GM12878 (cell line): Measurements from ENCODE around the gene ABCA7. TPM values are rescaled to one million over a fixed set of nuclear protein-coding genes. Genes with fewer than 3 reads are reported as not detected.

Experiments
- ATAC-seq: fragments of 200-7000 bp; cut with Tn5 transposase; 3 replicates; pipeline ENCODE4 v1.9.1; 2020; ENCODE audit warnings: mild to moderate bottlenecking, moderate library complexity
- BruUV-seq: library from RNA; stranded (reverse); fragments of 400-500 nt; replicated peaks from 2 replicates; lab custom pipeline; 2021; lab: Mats Ljungman, UMichigan
- CTCF ChIA-PET: fragments of 300-600 bp; sonication (Branson Sonifier 250); formaldehyde crosslinking; extraction: SDS; loops from one replicate; lab custom pipeline; 2021; ENCODE audit warnings: inconsistent platforms; lab: Yijun Ruan, JAX
- POLR2A ChIA-PET: fragments of 350-600 bp; formaldehyde crosslinking; extraction: SDS; loops from one replicate; lab custom pipeline; 2021; ENCODE audit warnings: inconsistent platforms; lab: Charles Lee
- RAD21 ChIA-PET: fragments of 300-600 bp; sonication (Branson Sonifier 250); formaldehyde crosslinking; loops from one replicate; lab custom pipeline; 2023; ENCODE audit warnings: antibody characterized with exemption; ENCODE audit not compliant: unreplicated experiment; lab: Charles Lee
- SMC1A ChIA-PET: fragments of 300-600 bp; sonication (Branson Sonifier 250); formaldehyde crosslinking; loops from one replicate; lab custom pipeline; 2023; ENCODE audit not compliant: unreplicated experiment, uncharacterized antibody; lab: Charles Lee
- DNase-seq: peaks from one replicate; pipeline ENCODE4 v3.0.0-alpha.2; 2011; ENCODE audit warnings: low read depth, low spot score
- FAIRE-seq: peaks from 3 replicates; lab custom pipeline; 2011; peaks lifted over from hg19 to GRCh38; lab: Jason Lieb, UNC
- H2AFZ ChIP-seq: 2 replicates; pipeline ENCODE4 v1.6.0; 2011; ENCODE audit warnings: low read depth, low read length, control low read depth; ENCODE audit not compliant: control insufficient read depth
- H3K27ac ChIP-seq: 2 replicates; pipeline ENCODE4 v1.5.1; 2011; ENCODE audit warnings: control low read depth; ENCODE audit not compliant: control insufficient read depth, insufficient read depth
- H3K27me3 ChIP-seq, 2 experiments: replicated peaks in 1 of 2; 2 replicates each; pipeline versions ENCODE4 v1.6.0 to v1.6.1; 2011; ENCODE audit warnings: low read length in 1 of 2; ENCODE audit not compliant: control insufficient read depth in 2 of 2, insufficient read depth in 2 of 2
- H3K36me3 ChIP-seq, 2 experiments: 2 replicates each; pipeline ENCODE4 v1.5.1; 2011; ENCODE audit warnings: low read length in 1 of 2; ENCODE audit not compliant: control insufficient read depth in 2 of 2, insufficient read depth in 2 of 2
- H3K4me1 ChIP-seq: 2 replicates; pipeline ENCODE4 v1.6.1; 2011; ENCODE audit warnings: mild to moderate bottlenecking, low read length, moderate library complexity, mixed read lengths; ENCODE audit not compliant: control insufficient read depth, insufficient read depth
- H3K4me2 ChIP-seq: 2 replicates; pipeline ENCODE4 v1.6.0; 2011; ENCODE audit warnings: control low read depth; ENCODE audit not compliant: control insufficient read depth, insufficient read depth
- H3K4me3 ChIP-seq: fragments of 200-600 bp; sonication (generic); 2 replicates; pipeline ENCODE4 v1.5.1; 2016
- H3K79me2 ChIP-seq: 2 replicates; pipeline ENCODE4 v1.6.0; 2011; ENCODE audit warnings: low read length; ENCODE audit not compliant: control insufficient read depth, insufficient read depth
- H3K9ac ChIP-seq: 2 replicates; pipeline ENCODE4 v1.8.0; 2011; ENCODE audit warnings: low read length, control low read depth, mixed read lengths; ENCODE audit not compliant: control insufficient read depth, insufficient read depth
- H3K9me3 ChIP-seq: replicated peaks from 3 replicates; pipeline ENCODE4 v1.5.1; 2011; ENCODE audit warnings: mild to moderate bottlenecking, low read length; ENCODE audit not compliant: control insufficient read depth, insufficient read depth
- H4K20me1 ChIP-seq: 2 replicates; pipeline ENCODE4 v1.6.0; 2011; ENCODE audit not compliant: control insufficient read depth, insufficient read depth
- FOXM1 ChIP-seq: IDR thresholded peaks from 2 replicates; pipeline ENCODE4 v1.6.1; 2012; ENCODE audit warnings: low read depth, mild to moderate bottlenecking, inconsistent platforms, low read length, moderate library complexity
- MTA3 ChIP-seq: IDR thresholded peaks from 2 replicates; pipeline ENCODE4 v1.6.1; 2012; ENCODE audit warnings: low read length, inconsistent platforms, borderline replicate concordance
- NR2C2 ChIP-seq: IDR thresholded peaks from 2 replicates; pipeline ENCODE4 v1.6.1; 2011; ENCODE audit warnings: borderline replicate concordance, low read depth; ENCODE audit not compliant: control insufficient read depth, insufficient read length
- RCOR1 ChIP-seq: conservative IDR thresholded peaks from 2 replicates; pipeline ENCODE4 v1.6.1; 2012; ENCODE audit warnings: low read depth, low read length, improper control_type of control experiment
- SMAD5 ChIP-seq: IDR thresholded peaks from 2 replicates; pipeline ENCODE4 v1.6.1; 2016; ENCODE audit warnings: antibody characterized with exemption, low read depth
- STAT1 ChIP-seq: fragments of 450-650 bp; conservative IDR thresholded peaks from 2 replicates; pipeline ENCODE4 v1.6.1; 2014; ENCODE audit warnings: antibody characterized with exemption, mild to moderate bottlenecking
- TARDBP ChIP-seq: IDR thresholded peaks from 2 replicates; pipeline ENCODE4 v1.6.1; 2016; ENCODE audit warnings: borderline replicate concordance
- WGBS: methylation state at CpG from one replicate; pipeline ENCODE4 v1.1.6; 2016; ENCODE audit warnings: low lambda C conversion rate; ENCODE audit not compliant: insufficient replicate concordance, insufficient coverage; ENCODE audit errors: missing lambda C conversion rate; 5-methylcytosine and 5-hydroxymethylcytosine counted together
- in situ Hi-C: fragments of 300-500 bp; cut with MboI; formaldehyde crosslinking; loops from 9 replicates; pipeline ENCODE4 v1.14.3; 2018; ENCODE audit warnings: mixed read lengths
- intact Hi-C: fragments of 100-400 bp; cut with micrococcal nuclease; formaldehyde crosslinking; loops from one replicate; pipeline ENCODE4 v1.14.2; 2022; ENCODE audit not compliant: unreplicated experiment
- polyA plus RNA-seq, 11 experiments: library from polyadenylated mRNA; depleted of rRNA in 4 of 11; unstranded in 6 of 11; stranded (reverse) in 5 of 11; fragments of >200 nt; fragmentation: Nextera tagmentation in 4 of 11; fragmentation: Illumina TruSeq in 1 of 11; extraction: Ambion mirVana in 4 of 11; extraction: Trizol in 1 of 11; gene quantifications; 1 replicate in 1 of 11; 2 replicates in 10 of 11; pipeline versions ENCODE4 v1.2.1 to v1.2.3, GENCODE V29; 2011 to 2016; ENCODE audit warnings: inconsistent platforms in 2 of 11, missing spikeins in 2 of 11, low read depth in 1 of 11
- total RNA-seq, 4 experiments: library from RNA; depleted of rRNA in 3 of 4; stranded (reverse); fragments of >200 nt in 3 of 4; fragmentation: Illumina TruSeq in 1 of 4; extraction: Trizol in 1 of 4; gene quantifications; 2 replicates each; pipeline versions ENCODE4 v1.2.1 to v1.2.3, GENCODE V29; 2013 to 2021
- TF ChIP-seq, protein P1 (sequence below): fragments of 450-650 bp; formaldehyde crosslinking; IDR thresholded peaks from 2 replicates; pipeline ENCODE4 v1.5.0; 2022; ENCODE audit warnings: mild to moderate bottlenecking, missing genetic modification characterization
- TF ChIP-seq, protein P2 (sequence below), 3 experiments: IDR thresholded peaks in 2 of 3; conservative IDR thresholded peaks in 1 of 3; 2 replicates each; pipeline ENCODE4 v1.5.1; 2011; ENCODE audit warnings: low read depth in 3 of 3, low read length in 3 of 3, mild to moderate bottlenecking in 3 of 3, control low read depth in 2 of 3, moderate library complexity in 2 of 3, inconsistent platforms in 1 of 3, mixed read lengths in 1 of 3; ENCODE audit not compliant: control insufficient read depth in 2 of 3, insufficient read depth in 1 of 3; ENCODE audit errors: extremely low read depth in 1 of 3
- TF ChIP-seq, protein P3 (sequence below): fragments of 150-350 bp; IDR thresholded peaks from 2 replicates; pipeline ENCODE4 v1.6.1; 2014; ENCODE audit warnings: mild to moderate bottlenecking, low read depth, low read length

ABCA7 gene
- total and polyA plus RNA-seq, 10 of the 15 experiments (the other 5 are each of a cell fraction or from before 2014, with no cell fraction given), result 1.0 to 49.5 (median 14.8) TPM

DNA sequence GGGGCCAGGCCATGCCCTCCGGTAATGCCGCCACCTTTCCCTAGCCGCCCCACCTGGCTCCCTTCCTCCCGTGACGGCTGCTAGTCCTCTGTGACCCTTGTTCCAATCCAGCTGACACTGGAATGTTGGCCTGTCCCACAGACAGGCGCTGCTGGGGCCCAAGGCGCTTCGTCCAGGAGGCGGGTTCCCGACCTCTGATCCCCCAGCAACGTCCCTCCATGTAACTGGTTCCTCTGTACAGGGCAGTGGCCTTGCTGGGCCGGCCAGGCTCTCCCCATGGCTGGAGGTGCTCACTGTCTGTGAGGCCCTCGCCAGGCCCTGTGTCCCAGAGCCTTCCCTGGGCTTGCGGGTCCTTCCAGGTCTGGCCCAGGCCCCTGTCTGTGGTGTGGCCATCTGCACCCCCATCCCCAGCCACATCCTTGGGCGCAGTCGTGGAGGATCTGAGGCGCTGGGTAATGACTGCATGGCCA, 46.5 kb upstream of the ABCA7 start:
- DNase-seq (no peak), ATAC-seq (no peak), FAIRE-seq (no peak)
- H3K79me2 ChIP-seq, result no peaks in the 10 kb centered on the region
- H3K4me1 ChIP-seq, result no peaks in the 10 kb centered on the region; the same call in 1 of the 2 replicates
- no peak overlapping the region for H3K9ac ChIP-seq
- no peak overlapping the region for H3K4me3 ChIP-seq
- POLR2A ChIA-PET, result no interaction called here
- no peak overlapping the region for H3K27ac ChIP-seq
- H4K20me1 ChIP-seq, result no peaks in the 10 kb centered on the region
- peaks cover 4 to 15% of the 10 kb centered on the region in 2 experiments; a peak in 3 of 4 replicates for H3K36me3 ChIP-seq
- in situ Hi-C loops, result no loop called here
- H3K4me2 ChIP-seq, result no peak overlapping the region
- H3K9me3 ChIP-seq, result no peaks in the 10 kb centered on the region
- H2AFZ ChIP-seq, result no peak overlapping the region
- H3K27me3 ChIP-seq, result no peaks in the 10 kb centered on the region
- TF ChIP-seq SMAD5, result no peak
- no peak for TF ChIP-seq RCOR1
- TF ChIP-seq FOXM1, result no peak
- TF ChIP-seq, protein P1, sequence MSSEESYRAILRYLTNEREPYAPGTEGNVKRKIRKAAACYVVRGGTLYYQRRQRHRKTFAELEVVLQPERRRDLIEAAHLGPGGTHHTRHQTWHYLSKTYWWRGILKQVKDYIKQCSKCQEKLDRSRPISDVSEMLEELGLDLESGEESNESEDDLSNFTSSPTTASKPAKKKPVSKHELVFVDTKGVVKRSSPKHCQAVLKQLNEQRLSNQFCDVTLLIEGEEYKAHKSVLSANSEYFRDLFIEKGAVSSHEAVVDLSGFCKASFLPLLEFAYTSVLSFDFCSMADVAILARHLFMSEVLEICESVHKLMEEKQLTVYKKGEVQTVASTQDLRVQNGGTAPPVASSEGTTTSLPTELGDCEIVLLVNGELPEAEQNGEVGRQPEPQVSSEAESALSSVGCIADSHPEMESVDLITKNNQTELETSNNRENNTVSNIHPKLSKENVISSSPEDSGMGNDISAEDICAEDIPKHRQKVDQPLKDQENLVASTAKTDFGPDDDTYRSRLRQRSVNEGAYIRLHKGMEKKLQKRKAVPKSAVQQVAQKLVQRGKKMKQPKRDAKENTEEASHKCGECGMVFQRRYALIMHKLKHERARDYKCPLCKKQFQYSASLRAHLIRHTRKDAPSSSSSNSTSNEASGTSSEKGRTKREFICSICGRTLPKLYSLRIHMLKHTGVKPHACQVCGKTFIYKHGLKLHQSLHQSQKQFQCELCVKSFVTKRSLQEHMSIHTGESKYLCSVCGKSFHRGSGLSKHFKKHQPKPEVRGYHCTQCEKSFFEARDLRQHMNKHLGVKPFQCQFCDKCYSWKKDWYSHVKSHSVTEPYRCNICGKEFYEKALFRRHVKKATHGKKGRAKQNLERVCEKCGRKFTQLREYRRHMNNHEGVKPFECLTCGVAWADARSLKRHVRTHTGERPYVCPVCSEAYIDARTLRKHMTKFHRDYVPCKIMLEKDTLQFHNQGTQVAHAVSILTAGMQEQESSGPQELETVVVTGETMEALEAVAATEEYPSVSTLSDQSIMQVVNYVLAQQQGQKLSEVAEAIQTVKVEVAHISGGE, result no peak
- TF ChIP-seq STAT1, result no peak
- no peak for TF ChIP-seq TARDBP
- no peak for TF ChIP-seq NR2C2
- TF ChIP-seq, protein P2, sequence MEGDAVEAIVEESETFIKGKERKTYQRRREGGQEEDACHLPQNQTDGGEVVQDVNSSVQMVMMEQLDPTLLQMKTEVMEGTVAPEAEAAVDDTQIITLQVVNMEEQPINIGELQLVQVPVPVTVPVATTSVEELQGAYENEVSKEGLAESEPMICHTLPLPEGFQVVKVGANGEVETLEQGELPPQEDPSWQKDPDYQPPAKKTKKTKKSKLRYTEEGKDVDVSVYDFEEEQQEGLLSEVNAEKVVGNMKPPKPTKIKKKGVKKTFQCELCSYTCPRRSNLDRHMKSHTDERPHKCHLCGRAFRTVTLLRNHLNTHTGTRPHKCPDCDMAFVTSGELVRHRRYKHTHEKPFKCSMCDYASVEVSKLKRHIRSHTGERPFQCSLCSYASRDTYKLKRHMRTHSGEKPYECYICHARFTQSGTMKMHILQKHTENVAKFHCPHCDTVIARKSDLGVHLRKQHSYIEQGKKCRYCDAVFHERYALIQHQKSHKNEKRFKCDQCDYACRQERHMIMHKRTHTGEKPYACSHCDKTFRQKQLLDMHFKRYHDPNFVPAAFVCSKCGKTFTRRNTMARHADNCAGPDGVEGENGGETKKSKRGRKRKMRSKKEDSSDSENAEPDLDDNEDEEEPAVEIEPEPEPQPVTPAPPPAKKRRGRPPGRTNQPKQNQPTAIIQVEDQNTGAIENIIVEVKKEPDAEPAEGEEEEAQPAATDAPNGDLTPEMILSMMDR (IDR thresholded peaks at IDR 0.05 in 2 of 3, conservative IDR thresholded peaks at IDR 0.05 in 1 of 3; ENCODE audit: control insufficient read depth in 2 of 3, extremely low read depth in 1 of 3, insufficient read depth in 1 of 3, low read depth in 3 of 3, low read length in 3 of 3), result no peak
- TF ChIP-seq, protein P3, sequence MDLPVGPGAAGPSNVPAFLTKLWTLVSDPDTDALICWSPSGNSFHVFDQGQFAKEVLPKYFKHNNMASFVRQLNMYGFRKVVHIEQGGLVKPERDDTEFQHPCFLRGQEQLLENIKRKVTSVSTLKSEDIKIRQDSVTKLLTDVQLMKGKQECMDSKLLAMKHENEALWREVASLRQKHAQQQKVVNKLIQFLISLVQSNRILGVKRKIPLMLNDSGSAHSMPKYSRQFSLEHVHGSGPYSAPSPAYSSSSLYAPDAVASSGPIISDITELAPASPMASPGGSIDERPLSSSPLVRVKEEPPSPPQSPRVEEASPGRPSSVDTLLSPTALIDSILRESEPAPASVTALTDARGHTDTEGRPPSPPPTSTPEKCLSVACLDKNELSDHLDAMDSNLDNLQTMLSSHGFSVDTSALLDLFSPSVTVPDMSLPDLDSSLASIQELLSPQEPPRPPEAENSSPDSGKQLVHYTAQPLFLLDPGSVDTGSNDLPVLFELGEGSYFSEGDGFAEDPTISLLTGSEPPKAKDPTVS, result no peak
- TF ChIP-seq MTA3, result no peak
- SMC1A ChIA-PET, result no interaction called here
- intact Hi-C loops, result no loop called here
- CTCF ChIA-PET, result no interaction called here
- 89% methylated on average over 17 of the region's 17 CpGs for WGBS
- no TSS peak for BruUV-seq
- RAD21 ChIA-PET, result no interaction called here
